ENCODE data around the gene ASB16. TPM values are rescaled to one million over a fixed set of nuclear protein-coding genes. Genes with fewer than 3 reads are reported as not detected.
A peak's percentile ranks its signal among the peaks of the same experiment; 100 is the strongest.

The ASB16 gene
- total and polyA plus RNA-seq, 10 of the 15 experiments (the other 5 are each of a cell fraction or from before 2014, with no cell fraction given): 0.07 to 1.1 (median 0.44) TPM; not detected in 5

GRCh38 chr17:44198721-44199552 is 28.4 kb downstream of the ASB16 start (continued):
- TF ChIP-seq, protein P1, sequence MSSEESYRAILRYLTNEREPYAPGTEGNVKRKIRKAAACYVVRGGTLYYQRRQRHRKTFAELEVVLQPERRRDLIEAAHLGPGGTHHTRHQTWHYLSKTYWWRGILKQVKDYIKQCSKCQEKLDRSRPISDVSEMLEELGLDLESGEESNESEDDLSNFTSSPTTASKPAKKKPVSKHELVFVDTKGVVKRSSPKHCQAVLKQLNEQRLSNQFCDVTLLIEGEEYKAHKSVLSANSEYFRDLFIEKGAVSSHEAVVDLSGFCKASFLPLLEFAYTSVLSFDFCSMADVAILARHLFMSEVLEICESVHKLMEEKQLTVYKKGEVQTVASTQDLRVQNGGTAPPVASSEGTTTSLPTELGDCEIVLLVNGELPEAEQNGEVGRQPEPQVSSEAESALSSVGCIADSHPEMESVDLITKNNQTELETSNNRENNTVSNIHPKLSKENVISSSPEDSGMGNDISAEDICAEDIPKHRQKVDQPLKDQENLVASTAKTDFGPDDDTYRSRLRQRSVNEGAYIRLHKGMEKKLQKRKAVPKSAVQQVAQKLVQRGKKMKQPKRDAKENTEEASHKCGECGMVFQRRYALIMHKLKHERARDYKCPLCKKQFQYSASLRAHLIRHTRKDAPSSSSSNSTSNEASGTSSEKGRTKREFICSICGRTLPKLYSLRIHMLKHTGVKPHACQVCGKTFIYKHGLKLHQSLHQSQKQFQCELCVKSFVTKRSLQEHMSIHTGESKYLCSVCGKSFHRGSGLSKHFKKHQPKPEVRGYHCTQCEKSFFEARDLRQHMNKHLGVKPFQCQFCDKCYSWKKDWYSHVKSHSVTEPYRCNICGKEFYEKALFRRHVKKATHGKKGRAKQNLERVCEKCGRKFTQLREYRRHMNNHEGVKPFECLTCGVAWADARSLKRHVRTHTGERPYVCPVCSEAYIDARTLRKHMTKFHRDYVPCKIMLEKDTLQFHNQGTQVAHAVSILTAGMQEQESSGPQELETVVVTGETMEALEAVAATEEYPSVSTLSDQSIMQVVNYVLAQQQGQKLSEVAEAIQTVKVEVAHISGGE (CRISPR knock-in tag; IDR thresholded peaks at IDR 0.05): 0 out of 2 replicates have a peak, but pooled peaks have one; percentile 22
- TF ChIP-seq SMAD1 (IDR thresholded peaks at IDR 0.05; ENCODE audit: low read depth, partially characterized antibody) (no peak), BACH1 (IDR thresholded peaks at IDR 0.05; ENCODE audit: borderline replicate concordance) (peak; percentile 20; the same call in 1 of the 2 replicates), GATAD2B (conservative IDR thresholded peaks at IDR 0.05; ENCODE audit: low read depth) (0 out of 2 replicates have a peak, but pooled peaks have one; percentile 14), WRNIP1 (IDR thresholded peaks at IDR 0.05; ENCODE audit: borderline replicate concordance, low read depth, low read length) (no peak), POLR2AphosphoS5 (IDR thresholded peaks at IDR 0.05; ENCODE audit: low read length) (0 out of 2 replicates have a peak, but pooled peaks have one; percentile 2), CHD1 (IDR thresholded peaks at IDR 0.05; ENCODE audit: low read depth, low read length) (peak; percentile 61; the same call in 1 of the 2 replicates)
